Measurements from ENCODE around the gene INSRR. TPM values are rescaled to one million over a fixed set of nuclear protein-coding genes. Genes with fewer than 3 reads are reported as not detected.

Gene INSRR
- not detected for total RNA-seq

DNA sequence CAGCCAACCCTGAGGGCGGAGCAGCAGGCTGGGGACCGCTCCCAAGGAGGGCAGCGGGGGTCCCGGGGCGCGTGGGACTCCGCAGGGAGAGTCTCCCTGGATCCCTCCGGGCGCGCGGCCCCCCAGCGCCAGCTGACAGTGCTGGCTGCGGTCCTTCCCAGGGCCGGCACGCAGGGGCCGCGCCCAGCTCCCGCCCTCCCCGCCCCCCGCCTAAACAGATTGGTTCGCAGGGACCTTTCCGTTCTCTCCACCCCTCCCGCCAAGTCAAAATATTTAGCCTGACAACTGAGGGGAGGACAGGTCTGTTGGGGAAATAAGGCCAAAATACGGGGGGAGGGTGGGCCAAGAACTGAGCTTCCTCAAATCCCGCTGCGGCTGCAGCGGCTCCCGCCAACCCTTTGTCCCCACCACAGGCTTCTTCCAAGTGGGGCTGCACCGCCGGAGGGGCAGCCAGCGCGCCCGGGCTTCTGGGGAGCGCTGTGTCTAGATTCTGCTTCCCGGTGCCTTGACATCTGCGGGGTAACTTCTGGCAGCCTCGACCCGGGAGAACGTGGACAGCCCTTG, at the start of gene INSRR:
Gene INSRR (minus strand): TSS at position 159 of the 564 bp plus-strand sequence. CDS start 496 bp downstream, outside the sequence.
- H3K27me3 ChIP-seq: peaks cover 70% of the 10 kb centered on the region
- H3K4me3 ChIP-seq: peak within 1 kb of the TSS; percentile 31
- TF ChIP-seq, protein P1, sequence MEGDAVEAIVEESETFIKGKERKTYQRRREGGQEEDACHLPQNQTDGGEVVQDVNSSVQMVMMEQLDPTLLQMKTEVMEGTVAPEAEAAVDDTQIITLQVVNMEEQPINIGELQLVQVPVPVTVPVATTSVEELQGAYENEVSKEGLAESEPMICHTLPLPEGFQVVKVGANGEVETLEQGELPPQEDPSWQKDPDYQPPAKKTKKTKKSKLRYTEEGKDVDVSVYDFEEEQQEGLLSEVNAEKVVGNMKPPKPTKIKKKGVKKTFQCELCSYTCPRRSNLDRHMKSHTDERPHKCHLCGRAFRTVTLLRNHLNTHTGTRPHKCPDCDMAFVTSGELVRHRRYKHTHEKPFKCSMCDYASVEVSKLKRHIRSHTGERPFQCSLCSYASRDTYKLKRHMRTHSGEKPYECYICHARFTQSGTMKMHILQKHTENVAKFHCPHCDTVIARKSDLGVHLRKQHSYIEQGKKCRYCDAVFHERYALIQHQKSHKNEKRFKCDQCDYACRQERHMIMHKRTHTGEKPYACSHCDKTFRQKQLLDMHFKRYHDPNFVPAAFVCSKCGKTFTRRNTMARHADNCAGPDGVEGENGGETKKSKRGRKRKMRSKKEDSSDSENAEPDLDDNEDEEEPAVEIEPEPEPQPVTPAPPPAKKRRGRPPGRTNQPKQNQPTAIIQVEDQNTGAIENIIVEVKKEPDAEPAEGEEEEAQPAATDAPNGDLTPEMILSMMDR (IDR thresholded peaks at IDR 0.05): no peak
- no peak within 1 kb of the TSS for H3K27ac ChIP-seq
- H3K9me3 ChIP-seq: no peaks in the 10 kb centered on the region
- WGBS: 15% methylated on average over 7 of the region's 39 CpGs
- peaks cover 27% of the 10 kb centered on the region for H3K4me1 ChIP-seq
- DNase-seq (ENCODE audit: low spot score in 2 of 2): no peak
- no peaks in the 10 kb centered on the region for H3K36me3 ChIP-seq

DNA sequence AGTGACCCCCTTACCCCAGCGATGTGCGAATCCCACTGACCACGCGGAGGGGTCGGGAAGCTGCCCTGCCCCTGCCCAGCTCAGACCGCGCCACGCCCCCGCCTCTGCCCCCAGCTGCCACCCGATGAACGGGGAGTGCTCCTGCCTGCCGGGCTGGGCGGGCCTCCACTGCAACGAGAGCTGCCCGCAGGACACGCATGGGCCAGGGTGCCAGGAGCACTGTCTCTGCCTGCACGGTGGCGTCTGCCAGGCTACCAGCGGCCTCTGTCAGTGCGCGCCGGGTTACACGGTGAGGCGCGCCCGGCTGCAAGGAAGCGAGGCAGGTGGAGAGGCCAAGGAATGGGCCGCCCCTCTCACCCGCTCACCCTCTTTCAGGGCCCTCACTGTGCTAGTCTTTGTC, 49.6 kb upstream of the INSRR start:
- peaks cover 51% of the 10 kb centered on the region for H3K27me3 ChIP-seq
- TF ChIP-seq EP300 (IDR thresholded peaks at IDR 0.05): no peak
- TF ChIP-seq POLR2A (IDR thresholded peaks at IDR 0.05): no peak
- TF ChIP-seq POLR2AphosphoS5 (IDR thresholded peaks at IDR 0.05): no peak
- TF ChIP-seq, protein P1 (IDR thresholded peaks at IDR 0.05): no peak
- no peak for DNase-seq (ENCODE audit: low spot score in 2 of 2)

DNA sequence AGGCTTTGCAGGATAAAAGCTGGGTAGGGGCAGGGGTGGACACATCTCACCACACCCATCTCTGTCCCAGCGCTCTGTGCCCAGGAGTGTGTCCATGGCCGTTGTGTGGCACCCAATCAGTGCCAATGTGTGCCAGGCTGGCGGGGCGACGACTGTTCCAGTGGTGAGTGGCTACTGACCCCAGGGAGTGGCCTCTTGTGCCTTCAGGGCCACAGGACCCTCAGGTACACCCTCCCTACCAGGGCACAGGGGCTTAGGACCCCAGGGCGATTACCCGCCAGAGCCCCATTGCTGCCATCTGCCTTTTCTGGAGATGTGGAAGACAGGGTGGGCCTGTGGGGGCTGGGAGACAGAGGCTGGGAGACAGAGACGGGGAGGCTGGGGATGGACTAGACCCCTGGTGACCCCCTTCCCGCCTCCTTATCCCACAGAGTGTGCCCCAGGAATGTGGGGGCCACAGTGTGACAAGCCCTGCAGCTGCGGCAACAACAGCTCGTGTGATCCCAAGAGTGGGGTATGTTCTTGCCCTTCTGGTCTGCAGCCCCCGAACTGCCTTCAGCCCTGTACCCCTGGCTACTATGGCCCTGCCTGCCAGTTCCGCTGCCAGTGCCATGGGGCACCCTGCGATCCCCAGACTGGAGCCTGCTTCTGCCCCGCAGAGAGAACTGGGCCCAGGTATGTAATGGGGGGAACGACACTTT, 47.4 kb upstream of the INSRR start:
- Histone ChIP-seq H3K9me3 (no peaks in the 10 kb centered on the region), H3K27me3 (peaks cover 39% of the 10 kb centered on the region), H3K27ac (no peak overlapping the region), H3K4me3 (no peak overlapping the region), H3K4me1 (peaks cover 24% of the 10 kb centered on the region), H3K36me3 (no peaks in the 10 kb centered on the region)
- no peak for DNase-seq (ENCODE audit: low spot score in 2 of 2)
- no peak for TF ChIP-seq EP300 (IDR thresholded peaks at IDR 0.05)
- TF ChIP-seq, protein P1 (IDR thresholded peaks at IDR 0.05): no peak
- TF ChIP-seq POLR2A (IDR thresholded peaks at IDR 0.05): no peak
- TF ChIP-seq POLR2AphosphoS5 (IDR thresholded peaks at IDR 0.05): no peak
- 100% methylated on average over 2 of the region's 16 CpGs for WGBS

More for the DNA sequence above, 49.6 kb upstream of the INSRR start:
- Histone ChIP-seq H3K27ac (no peak overlapping the region), H3K36me3 (peaks cover 3% of the 10 kb centered on the region), H3K4me3 (no peak overlapping the region), H3K9me3 (no peaks in the 10 kb centered on the region), H3K4me1 (peaks cover 24% of the 10 kb centered on the region)
- 58% methylated on average over 21 of the region's 29 CpGs for WGBS

DNA sequence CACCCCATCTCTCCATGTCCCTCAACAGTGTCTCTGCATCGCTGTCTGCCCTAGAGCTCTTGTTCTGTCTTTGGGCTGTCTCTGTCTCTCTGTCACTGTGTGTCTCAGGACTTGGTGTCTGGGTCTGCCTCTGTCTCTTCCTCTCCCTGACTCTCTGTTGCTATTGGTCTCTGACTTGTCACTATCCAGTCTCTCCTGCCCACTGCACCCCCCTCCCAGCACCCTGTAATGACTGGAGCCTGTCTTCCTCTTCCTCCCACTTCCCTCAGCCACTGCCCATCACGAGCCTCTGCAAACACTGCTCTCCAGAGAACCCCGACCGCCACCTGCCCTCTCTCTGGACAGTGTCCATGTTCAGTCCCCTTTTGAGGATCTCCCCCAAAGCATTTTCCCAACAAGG, 46.7 kb upstream of the INSRR start:
- WGBS: 64% methylated on average over 4 of the region's 4 CpGs
- Histone ChIP-seq H3K4me1 (peaks cover 28% of the 10 kb centered on the region), H3K36me3 (no peaks in the 10 kb centered on the region), H3K9me3 (no peaks in the 10 kb centered on the region), H3K4me3 (no peak overlapping the region), H3K27me3 (peaks cover 37% of the 10 kb centered on the region), H3K27ac (no peak overlapping the region)
- TF ChIP-seq, protein P1 (IDR thresholded peaks at IDR 0.05): no peak
- no peak for TF ChIP-seq POLR2A (IDR thresholded peaks at IDR 0.05)
- TF ChIP-seq EP300 (IDR thresholded peaks at IDR 0.05): no peak
- TF ChIP-seq POLR2AphosphoS5 (IDR thresholded peaks at IDR 0.05): no peak
- no peak for DNase-seq (ENCODE audit: low spot score in 2 of 2)

DNA sequence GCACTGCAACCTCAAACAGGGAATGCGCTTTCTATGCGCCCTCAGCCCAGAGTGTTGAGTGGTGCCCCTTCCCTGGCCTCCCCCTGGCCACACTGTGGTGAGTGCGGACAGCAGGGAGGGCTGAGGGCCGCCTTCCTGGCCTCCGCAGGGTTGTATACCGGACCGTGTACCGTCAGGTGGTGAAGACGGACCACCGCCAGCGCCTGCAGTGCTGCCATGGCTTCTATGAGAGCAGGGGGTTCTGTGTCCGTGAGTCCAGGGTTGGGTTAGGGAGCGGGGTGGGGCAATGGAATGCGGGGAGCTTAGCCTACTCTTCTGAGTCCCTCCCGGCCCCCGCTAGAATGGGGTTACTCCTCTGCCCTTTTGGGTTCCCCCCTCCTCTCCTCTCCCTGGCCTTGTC, 46.3 kb upstream of the INSRR start:
- H3K27me3 ChIP-seq: peaks cover 33% of the 10 kb centered on the region
- H3K4me1 ChIP-seq: peaks cover 32% of the 10 kb centered on the region
- no peak for TF ChIP-seq EP300 (IDR thresholded peaks at IDR 0.05)
- TF ChIP-seq POLR2A (IDR thresholded peaks at IDR 0.05): no peak
- TF ChIP-seq, protein P1 (IDR thresholded peaks at IDR 0.05): no peak
- TF ChIP-seq POLR2AphosphoS5 (IDR thresholded peaks at IDR 0.05): no peak
- WGBS: 71% methylated on average over 2 of the region's 16 CpGs
- DNase-seq (ENCODE audit: low spot score in 2 of 2): no peak
- H3K9me3 ChIP-seq: no peaks in the 10 kb centered on the region
- no peak overlapping the region for H3K4me3 ChIP-seq
- H3K27ac ChIP-seq: no peak overlapping the region
- H3K36me3 ChIP-seq: no peaks in the 10 kb centered on the region

Data from suprapubic skin (tissue), 4 donors.